PC-9 (cell line): ENCODE results near the gene MBD2.

Experiments
- CTCF ChIP-seq: fragments of 200-600 bp; sonication (generic); conservative IDR thresholded peaks from 2 replicates; pipeline ENCODE4 v1.6.1; 2017; ENCODE audit warnings: mixed run types, antibody characterized with exemption, mild to moderate bottlenecking, moderate library complexity
- EZH2 ChIP-seq: fragments of 200-600 bp; sonication (generic); IDR thresholded peaks from 2 replicates; pipeline ENCODE4 v1.8.0; 2017; ENCODE audit warnings: antibody characterized with exemption, low read depth

GRCh38 chr18:54205959-54206358 lies 18.5 kb downstream of the MBD2 start:
- TF ChIP-seq CTCF (no peak), EZH2 (no peak)
